Measurements from ENCODE around the gene CST6. TPM values are rescaled to one million over a fixed set of nuclear protein-coding genes. Genes with fewer than 3 reads are reported as not detected.

The CST6 gene
- total and polyA plus RNA-seq, 2 of the 13 experiments (the other 11 are each of a cell fraction or from before 2014, with no cell fraction given), result not detected

DNA sequence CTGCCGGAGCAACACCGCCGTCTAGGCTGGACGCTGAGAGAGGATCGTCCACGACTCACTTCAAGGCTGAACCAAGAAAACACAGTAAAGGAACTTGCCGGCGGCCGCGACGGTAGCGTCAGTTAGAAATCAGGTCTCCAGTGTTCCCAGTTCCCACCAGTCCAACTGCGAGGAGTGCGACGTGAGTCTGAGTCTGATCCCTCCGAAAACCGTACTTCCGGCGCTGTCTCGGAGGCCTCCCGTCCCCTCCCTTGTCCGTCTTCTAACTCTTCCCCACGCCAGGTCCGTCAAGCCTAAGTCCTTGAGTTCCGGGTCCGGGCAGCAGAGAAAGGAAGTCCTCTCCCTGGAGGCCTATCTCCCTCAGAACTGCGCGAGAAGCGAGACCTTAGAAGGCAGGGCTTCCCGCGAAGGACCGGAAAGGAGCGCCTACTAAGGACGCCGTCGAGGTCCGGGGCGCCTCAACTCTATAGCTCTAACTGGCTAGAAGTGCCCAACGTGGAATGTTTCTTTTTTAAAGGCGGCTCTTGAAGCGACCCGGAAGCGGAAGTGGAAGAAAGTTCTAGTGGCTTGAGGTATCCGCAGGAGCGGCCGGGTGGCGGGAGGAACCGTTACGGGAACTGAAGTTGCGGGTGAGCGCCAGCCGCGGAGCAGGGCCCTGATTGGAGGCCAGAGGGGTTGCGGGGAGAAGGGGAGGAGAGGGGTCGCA is 9.7 kb upstream of the CST6 start, which contains the start of the genes BANF1 and EIF1AD (continued):
- TF ChIP-seq ZBTB37 (CRISPR knock-in tag; IDR thresholded peaks at IDR 0.05), result no peak
- no peak for TF ChIP-seq ZNF496 (CRISPR knock-in tag; IDR thresholded peaks at IDR 0.05; ENCODE audit: insufficient replicate concordance)
- TF ChIP-seq, protein P1, sequence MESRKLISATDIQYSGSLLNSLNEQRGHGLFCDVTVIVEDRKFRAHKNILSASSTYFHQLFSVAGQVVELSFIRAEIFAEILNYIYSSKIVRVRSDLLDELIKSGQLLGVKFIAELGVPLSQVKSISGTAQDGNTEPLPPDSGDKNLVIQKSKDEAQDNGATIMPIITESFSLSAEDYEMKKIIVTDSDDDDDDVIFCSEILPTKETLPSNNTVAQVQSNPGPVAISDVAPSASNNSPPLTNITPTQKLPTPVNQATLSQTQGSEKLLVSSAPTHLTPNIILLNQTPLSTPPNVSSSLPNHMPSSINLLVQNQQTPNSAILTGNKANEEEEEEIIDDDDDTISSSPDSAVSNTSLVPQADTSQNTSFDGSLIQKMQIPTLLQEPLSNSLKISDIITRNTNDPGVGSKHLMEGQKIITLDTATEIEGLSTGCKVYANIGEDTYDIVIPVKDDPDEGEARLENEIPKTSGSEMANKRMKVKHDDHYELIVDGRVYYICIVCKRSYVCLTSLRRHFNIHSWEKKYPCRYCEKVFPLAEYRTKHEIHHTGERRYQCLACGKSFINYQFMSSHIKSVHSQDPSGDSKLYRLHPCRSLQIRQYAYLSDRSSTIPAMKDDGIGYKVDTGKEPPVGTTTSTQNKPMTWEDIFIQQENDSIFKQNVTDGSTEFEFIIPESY (CRISPR knock-in tag; IDR thresholded peaks at IDR 0.05), result peak; percentile 61
- peak; percentile 86 for TF ChIP-seq MEIS1 (CRISPR knock-in tag; IDR thresholded peaks at IDR 0.05; ENCODE audit: borderline replicate concordance)
- TF ChIP-seq DR1 (CRISPR knock-in tag; IDR thresholded peaks at IDR 0.05), result no peak; the same call in none of the 2 replicates
- TF ChIP-seq MBD4 (IDR thresholded peaks at IDR 0.05; ENCODE audit: borderline replicate concordance, low read length), result no peak
- TF ChIP-seq ZBTB46 (CRISPR knock-in tag; IDR thresholded peaks at IDR 0.05; ENCODE audit: borderline replicate concordance), result no peak
- no peak for TF ChIP-seq TRAFD1 (CRISPR knock-in tag; IDR thresholded peaks at IDR 0.05; ENCODE audit: borderline replicate concordance)
- TF ChIP-seq, protein P2, sequence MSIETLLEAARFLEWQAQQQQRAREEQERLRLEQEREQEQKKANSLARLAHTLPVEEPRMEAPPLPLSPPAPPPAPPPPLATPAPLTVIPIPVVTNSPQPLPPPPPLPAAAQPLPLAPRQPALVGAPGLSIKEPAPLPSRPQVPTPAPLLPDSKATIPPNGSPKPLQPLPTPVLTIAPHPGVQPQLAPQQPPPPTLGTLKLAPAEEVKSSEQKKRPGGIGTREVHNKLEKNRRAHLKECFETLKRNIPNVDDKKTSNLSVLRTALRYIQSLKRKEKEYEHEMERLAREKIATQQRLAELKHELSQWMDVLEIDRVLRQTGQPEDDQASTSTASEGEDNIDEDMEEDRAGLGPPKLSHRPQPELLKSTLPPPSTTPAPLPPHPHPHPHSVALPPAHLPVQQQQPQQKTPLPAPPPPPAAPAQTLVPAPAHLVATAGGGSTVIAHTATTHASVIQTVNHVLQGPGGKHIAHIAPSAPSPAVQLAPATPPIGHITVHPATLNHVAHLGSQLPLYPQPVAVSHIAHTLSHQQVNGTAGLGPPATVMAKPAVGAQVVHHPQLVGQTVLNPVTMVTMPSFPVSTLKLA (IDR thresholded peaks at IDR 0.05), result no peak; the same call in 1 of the 2 replicates
- peak; percentile 95; the same call in 1 of the 2 replicates for TF ChIP-seq ZBTB1 (CRISPR knock-in tag; IDR thresholded peaks at IDR 0.05; ENCODE audit: borderline replicate concordance)
- TF ChIP-seq ZNF432 (CRISPR knock-in tag; IDR thresholded peaks at IDR 0.05; ENCODE audit: borderline replicate concordance), result no peak
- no peak for TF ChIP-seq AGO2 (optimal IDR thresholded peaks at IDR 0.05; ENCODE audit: low read depth, low read length)
- TF ChIP-seq TCF7 (IDR thresholded peaks at IDR 0.05; ENCODE audit: low read depth), result peak; percentile 6; the same call in 1 of the 2 replicates
- 0 out of 2 replicates have a peak, but pooled peaks have one; percentile 63 for TF ChIP-seq ZNF670 (CRISPR knock-in tag; IDR thresholded peaks at IDR 0.05; ENCODE audit: borderline replicate concordance)
- TF ChIP-seq FOXP4 (CRISPR knock-in tag; IDR thresholded peaks at IDR 0.05), result peak; percentile 36; the same call in 1 of the 2 replicates
- peak; percentile 89; the same call in 1 of the 2 replicates for TF ChIP-seq ZNF598 (CRISPR knock-in tag; IDR thresholded peaks at IDR 0.05; ENCODE audit: borderline replicate concordance)
- peak; percentile 95 for TF ChIP-seq KDM3A (CRISPR knock-in tag; IDR thresholded peaks at IDR 0.05; ENCODE audit: low read depth)

Data from HepG2 (cell line).